HG02981 (cell line): ENCODE results near the gene RPL38.

ENCODE experiments used
- ATAC-seq: cut with Tn5 transposase; IDR thresholded peaks from one replicate; pipeline ENCODE4 v1.9.1; 2021; ENCODE audit warnings: mild to moderate bottlenecking, moderate library complexity; ENCODE audit not compliant: unreplicated experiment

The RPL38 gene

DNA sequence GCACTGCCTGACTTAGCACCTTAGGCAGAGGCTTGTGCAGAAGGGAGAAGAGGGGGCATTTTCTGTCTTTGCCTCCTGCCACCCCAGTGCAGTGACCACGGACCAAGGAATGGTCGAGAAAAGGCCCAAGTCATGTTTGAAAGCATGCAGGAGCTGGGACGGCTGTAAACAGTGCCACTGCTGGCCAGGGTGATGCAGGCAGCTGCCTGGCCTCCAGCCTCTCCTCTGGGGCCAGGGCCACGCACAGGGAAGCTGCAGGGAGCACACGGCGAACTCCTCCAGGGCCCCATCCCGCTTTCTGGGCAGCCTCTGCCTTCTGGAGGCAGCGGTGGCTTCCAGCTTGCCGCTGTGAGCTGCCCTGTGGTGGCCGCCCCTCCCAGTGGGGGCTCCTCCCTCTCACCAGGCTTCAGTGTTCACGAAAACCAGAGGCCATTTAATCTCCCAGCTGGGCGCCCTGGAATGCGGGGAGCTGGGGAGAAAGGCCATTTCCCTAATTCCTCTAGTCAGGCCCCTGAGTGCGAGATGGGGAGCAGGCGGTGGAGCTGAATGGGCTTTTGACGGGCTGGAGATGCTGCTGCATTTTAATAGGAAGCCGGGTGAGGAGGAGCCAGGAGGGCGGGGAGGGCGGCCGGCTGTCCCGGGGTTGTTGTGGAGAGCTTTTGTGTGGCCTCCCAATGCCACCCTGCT, 41.8 kb downstream of the RPL38 start:
- ATAC-seq = no peak

DNA sequence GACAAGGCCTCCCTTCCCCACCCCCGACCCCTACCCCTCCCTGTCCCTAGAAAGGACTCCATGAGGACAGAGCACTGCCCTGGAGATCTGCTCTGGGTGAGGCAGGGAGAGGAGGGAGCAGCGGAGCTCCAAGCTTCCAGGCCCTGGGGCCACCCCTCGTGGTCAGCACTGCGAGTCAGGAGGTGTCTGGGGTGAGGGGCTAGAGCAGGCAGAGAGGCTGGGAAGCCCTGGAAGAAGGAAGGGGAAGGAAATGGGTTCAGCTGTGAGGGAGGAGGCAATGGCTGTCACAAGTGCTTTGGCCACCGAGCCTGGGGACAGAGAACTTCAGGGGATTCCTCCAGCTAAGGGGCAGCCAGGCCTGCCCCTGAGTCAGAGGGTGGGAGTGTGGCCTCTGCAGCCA, 42.4 kb downstream of the RPL38 start:
- no peak for ATAC-seq

DNA sequence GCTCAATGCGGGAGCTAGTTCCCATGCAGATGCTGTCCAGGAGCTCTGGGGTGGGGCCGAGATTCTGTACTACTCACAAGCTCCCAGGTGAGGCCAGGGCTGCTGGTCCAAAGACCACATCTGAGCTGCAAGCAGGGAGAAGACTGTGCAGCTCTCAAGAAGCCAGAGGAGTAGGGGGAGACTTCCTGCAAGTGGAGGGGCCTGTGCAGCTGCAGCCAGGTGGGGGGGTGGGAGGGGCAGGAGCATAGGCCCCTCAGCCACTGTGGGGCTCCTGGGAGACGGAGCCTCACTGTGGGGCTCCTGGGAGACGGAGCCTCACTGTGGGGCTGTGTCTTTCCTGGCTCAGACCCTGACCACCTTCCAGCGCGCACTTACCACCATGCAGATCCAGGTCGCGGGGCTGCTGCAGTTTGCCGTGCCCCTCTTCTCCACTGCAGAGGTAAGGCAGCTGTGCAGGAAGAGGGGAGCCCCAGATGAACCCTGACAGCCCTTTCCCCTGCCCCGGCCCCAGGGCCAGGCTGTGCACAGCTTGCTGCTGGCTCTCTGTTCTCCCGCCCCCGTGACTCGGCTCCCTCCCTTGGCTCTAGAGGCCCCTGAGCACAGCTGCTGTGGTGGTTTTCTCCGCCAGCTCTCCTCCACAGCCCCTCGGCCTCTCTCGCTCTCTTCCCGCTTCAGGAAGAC, 46.3 kb downstream of the RPL38 start:
- ATAC-seq = no peak

DNA sequence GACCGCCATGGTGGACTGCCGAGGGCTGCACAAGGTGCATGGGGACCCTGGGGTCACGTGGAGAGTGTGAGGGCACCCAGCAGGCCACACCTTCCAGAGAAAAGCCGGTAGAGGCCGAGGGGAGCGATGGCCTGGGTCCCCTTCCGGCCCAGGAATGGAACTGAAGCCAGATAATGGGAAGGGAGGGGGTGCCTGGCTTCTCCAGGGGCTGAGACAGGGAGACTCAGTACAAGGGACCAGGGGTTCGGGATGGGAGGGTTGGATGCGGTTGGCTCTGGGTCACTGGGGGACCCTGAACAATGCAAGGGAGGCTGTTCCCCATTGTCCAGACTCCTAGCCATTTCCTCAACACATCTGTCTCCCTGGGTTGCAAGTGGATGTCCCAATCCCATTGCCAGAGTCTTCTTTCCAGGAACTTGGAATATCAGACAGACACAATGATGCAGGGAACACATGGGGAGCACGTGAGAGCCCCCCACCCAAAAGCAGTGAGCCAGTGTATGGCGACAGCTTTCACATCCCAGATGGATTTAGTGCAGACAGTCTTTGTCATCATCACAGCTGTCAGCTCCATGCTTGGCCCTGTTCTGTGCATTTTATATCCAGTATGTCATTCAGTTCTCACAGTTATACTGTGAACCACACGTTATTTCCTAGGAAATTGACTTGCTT, 47.0 kb downstream of the RPL38 start:
- ATAC-seq = no peak

DNA sequence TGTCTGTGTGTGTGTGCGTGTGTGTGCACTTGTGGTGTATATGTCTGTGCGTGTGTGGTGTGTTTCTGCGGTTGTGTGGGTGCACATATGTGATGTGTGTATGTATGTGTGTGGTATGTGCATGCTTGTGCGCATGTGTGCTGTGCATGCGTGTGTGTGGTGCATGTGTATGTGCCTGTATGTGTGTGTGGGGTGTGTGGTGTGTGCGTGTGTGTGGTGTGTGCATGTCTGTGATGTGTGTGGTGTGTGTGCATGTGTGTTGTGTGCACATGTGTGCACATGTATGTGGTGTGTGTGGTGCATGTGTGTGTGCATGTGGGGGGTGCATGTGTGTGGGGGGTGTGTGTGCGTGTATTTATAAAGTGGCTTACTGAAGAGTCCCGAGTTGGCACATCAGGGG, 47.6 kb downstream of the RPL38 start:
- ATAC-seq = no peak

DNA sequence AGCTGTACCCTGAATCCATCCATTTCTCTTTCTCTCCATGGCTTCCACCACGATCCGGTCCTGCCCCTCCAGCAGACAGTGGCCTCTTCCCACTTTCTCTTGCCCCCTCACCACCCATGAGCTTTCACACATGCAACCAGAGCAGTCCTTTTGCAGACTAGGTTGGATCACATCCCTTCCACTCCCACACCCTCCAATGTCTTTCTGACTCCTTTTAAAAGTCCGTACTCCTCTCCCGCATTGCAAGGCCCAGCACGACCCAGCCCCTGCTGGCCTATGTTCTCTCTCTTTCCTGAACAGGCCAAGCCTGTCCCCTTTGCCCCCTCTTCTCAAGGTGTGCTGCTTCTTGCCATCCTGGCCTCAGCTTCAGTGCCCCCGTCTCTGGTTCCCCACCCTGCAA, 48.1 kb downstream of the RPL38 start:
- no peak for ATAC-seq

DNA sequence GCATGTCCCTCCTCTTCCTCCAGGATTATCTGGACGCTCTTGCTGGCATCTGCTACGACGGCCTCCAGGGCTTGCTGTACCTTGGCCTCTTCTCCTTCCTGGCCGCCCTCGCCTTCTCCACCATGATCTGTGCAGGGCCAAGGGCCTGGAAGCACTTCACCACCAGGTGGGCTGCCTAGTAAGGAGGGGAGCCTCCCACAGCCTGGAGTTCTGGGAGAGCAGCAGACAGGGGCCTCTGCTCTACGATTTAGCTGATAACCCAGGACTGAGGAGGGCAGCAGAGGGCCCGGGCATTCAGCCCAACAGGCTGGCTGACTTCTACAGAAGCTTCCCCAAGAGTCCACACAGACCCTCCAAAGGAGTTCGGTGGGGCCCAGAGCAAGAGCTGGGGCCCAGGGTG, 48.7 kb downstream of the RPL38 start:
- ATAC-seq = no peak

DNA sequence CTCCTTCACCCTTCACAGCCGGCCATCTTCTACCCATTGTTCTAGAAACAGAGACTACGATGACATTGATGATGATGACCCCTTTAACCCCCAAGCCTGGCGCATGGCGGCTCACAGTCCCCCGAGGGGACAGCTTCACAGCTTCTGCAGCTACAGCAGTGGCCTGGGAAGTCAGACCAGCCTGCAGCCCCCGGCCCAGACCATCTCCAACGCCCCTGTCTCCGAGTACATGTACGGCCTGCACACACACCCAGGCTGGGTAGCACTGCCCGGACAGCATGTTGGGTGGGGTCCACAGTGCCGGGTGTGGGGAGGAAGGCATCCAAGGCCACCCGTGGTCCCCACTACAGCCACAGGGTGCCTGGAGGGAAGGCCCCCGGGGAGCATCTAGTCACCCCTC, 49.6 kb downstream of the RPL38 start:
- ATAC-seq = no peak

DNA sequence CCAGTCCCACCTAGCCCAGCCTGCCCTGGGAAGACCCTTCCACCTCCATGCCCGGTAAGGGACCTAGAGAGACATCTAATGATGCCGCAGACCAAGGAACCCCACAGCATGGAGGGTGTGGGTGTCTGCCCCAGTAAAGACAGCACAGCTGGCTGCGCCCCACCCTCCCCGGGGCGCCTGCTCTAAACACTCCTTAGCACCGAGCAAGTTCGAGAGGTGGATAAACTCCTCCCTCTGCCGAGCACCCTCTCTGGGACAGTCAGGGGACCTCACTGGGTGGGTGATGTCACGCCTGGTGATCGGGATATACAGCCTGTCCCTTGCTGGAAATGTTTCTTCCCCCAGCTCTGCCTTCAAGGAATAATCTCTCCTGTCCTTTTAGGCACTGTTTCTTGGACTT, 53.8 kb downstream of the RPL38 start:
- ATAC-seq = no peak

DNA sequence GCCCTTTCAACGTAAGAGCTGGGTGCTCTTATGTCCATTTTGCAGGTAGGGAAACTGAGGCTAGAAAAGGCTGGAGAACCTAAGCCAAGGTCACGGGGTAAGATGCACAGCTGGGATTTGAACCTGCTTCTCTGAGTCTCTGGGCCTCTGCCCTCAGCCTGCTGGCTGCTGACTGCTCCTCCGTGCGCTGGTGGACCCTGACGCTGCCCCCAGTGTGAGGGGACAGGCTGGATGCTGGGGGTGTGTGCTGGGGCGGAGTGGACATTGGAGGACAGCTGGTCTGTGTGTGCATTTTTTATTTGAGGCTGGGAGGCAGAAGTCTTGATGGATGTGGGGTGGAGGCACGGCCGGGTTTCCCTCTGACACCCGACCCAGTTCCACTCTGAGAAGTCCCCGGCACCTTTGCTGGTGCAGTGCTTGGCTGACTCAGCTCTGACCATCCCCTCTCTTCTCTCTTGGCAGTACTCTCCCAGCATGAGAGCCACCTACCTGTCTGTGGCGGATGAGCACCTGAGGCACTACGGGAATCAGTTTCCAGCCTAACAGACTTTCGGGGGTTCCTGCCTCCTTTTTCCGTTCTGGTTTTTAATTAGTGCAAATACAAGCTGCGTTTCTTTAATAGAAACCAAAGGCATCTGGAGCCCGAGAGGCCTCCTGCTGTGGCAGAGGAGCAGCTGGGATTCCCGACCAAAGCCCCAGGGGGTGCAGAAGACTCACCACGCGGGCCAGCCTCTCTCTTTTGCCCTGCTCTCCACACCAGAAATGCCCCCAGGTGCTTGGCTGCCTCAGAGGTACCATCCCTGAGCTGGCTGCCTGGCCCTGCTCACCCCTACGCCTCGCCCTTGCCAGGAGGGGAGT, 56.4 kb downstream of the RPL38 start:
- no peak for ATAC-seq
